HCT116 (cell line): ENCODE measurements around the gene TMEM181. TPM values are rescaled to one million over a fixed set of nuclear protein-coding genes. Genes with fewer than 3 reads are reported as not detected.
"Not testable (repeated sequence)": the region's sequence is repeated elsewhere in the genome, so short reads cannot be mapped to it uniquely, and the experiment has no call there.

Experiments used
- ATAC-seq: fragments of 200-7000 bp; cut with Tn5 transposase; 2 replicates; pipeline ENCODE4 v1.9.1; 2020; ENCODE audit warnings: mild to moderate bottlenecking, moderate library complexity
- BruUV-seq: library from RNA; stranded (reverse); fragments of 400-500 nt; replicated peaks from 2 replicates; lab custom pipeline; 2021; lab: Mats Ljungman, UMichigan
- CTCF ChIA-PET: fragments of 300-600 bp; sonication (Branson Sonifier 250); formaldehyde crosslinking; loops from one replicate; lab custom pipeline; 2021; ENCODE audit warnings: antibody characterized with exemption; lab: Charles Lee
- POLR2A ChIA-PET: fragments of 300-600, 350-600 bp; sonication (Branson Sonifier 250); formaldehyde crosslinking; loops from one replicate; lab custom pipeline; 2021; ENCODE audit warnings: antibody characterized with exemption; lab: Charles Lee
- RAD21 ChIA-PET, 2 experiments: fragments of 300-600 bp; sonication (Branson Sonifier 250); formaldehyde crosslinking; loops; one replicate each; lab custom pipeline; 2023; ENCODE audit warnings: low total read pairs in 2 of 2; ENCODE audit not compliant: uncharacterized antibody in 2 of 2, unreplicated experiment in 2 of 2, low non-redundant PET in 1 of 2; lab: Charles Lee
- DNase-seq: peaks from one replicate; pipeline ENCODE4 v3.0.0-alpha.2; 2010; ENCODE audit warnings: low read depth, low spot score
- H2AFZ ChIP-seq: fragments of 200-600 bp; shearing (Covaris generic), sonication (generic); 2 replicates; pipeline ENCODE4 v1.6.1; 2017; ENCODE audit warnings: low read depth, mixed run types, mixed read lengths, antibody characterized with exemption, low read length; ENCODE audit not compliant: poor library complexity, severe bottlenecking
- H3K27ac ChIP-seq: 2 replicates; pipeline ENCODE4 v1.5.1; 2012; ENCODE audit warnings: low read depth, low read length
- H3K27me3 ChIP-seq: fragments of 200-600 bp; sonication (generic); 2 replicates; pipeline ENCODE4 v1.6.1; 2016; ENCODE audit warnings: mixed run types, low read length, mixed read lengths; ENCODE audit not compliant: insufficient read depth
- H3K36me3 ChIP-seq, 2 experiments: fragments of 200-500 bp in 1 of 2; fragments of 200-600 bp in 1 of 2; sonication (Bioruptor generic) in 1 of 2; sonication (generic) in 1 of 2; 2 replicates each; pipeline versions ENCODE4 v1.5.1 to v1.6.1; 2014 to 2016; ENCODE audit warnings: low read length in 2 of 2, inconsistent platforms in 1 of 2, mixed read lengths in 1 of 2, mixed run types in 1 of 2; ENCODE audit not compliant: insufficient read depth in 2 of 2, control insufficient read depth in 1 of 2
- H3K4me1 ChIP-seq, 2 experiments: fragments of 200-600 bp in 1 of 2; sonication (generic) in 1 of 2; 2 replicates each; pipeline versions ENCODE4 v1.5.1 to v1.6.1; 2012 to 2017; ENCODE audit warnings: low read length in 2 of 2, inconsistent platforms in 1 of 2, mild to moderate bottlenecking in 1 of 2, mixed read lengths in 1 of 2, mixed run types in 1 of 2, moderate library complexity in 1 of 2; ENCODE audit not compliant: insufficient read depth in 2 of 2, control insufficient read depth in 1 of 2
- H3K4me2 ChIP-seq: fragments of 200-600 bp; sonication (generic); 2 replicates; pipeline ENCODE4 v1.6.1; 2017; ENCODE audit warnings: mixed run types, low read length, mixed read lengths
- H3K4me3 ChIP-seq, 2 experiments: fragments of 200-600 bp in 1 of 2; sonication (generic) in 1 of 2; replicated peaks in 1 of 2; 2 replicates each; pipeline ENCODE4 v1.5.1; 2011 to 2016; ENCODE audit warnings: low read length in 2 of 2, control low read depth in 1 of 2, low read depth in 1 of 2, mild to moderate bottlenecking in 1 of 2, mixed read lengths in 1 of 2, mixed run types in 1 of 2
- H3K79me2 ChIP-seq: fragments of 200-600 bp; sonication (generic); 2 replicates; pipeline ENCODE4 v1.6.1; 2017; ENCODE audit warnings: mild to moderate bottlenecking, mixed run types, low read length, moderate library complexity, mixed read lengths; ENCODE audit not compliant: insufficient read depth
- H3K9ac ChIP-seq: fragments of 200-600 bp; sonication (generic); 2 replicates; pipeline ENCODE4 v1.6.1; 2016; ENCODE audit warnings: low read length, mixed read lengths
- H3K9me2 ChIP-seq: fragments of 200-600 bp; sonication (generic), shearing (Covaris generic); 2 replicates; pipeline ENCODE4 v1.6.1; 2017; ENCODE audit warnings: mixed run types, mild to moderate bottlenecking, moderate library complexity; ENCODE audit not compliant: insufficient read depth
- H3K9me3 ChIP-seq, 2 experiments: fragments of 200-500 bp in 1 of 2; fragments of 200-600 bp in 1 of 2; sonication (Bioruptor generic) in 1 of 2; sonication (generic) in 1 of 2; 2 replicates each; pipeline ENCODE4 v1.6.1; 2014 to 2017; ENCODE audit warnings: low read length in 2 of 2, mixed read lengths in 2 of 2, inconsistent platforms in 1 of 2, low read depth in 1 of 2, mild to moderate bottlenecking in 1 of 2, mixed run types in 1 of 2, moderate library complexity in 1 of 2; ENCODE audit not compliant: control insufficient read depth in 1 of 2, insufficient read depth in 1 of 2
- H4K20me1 ChIP-seq: fragments of 200-600 bp; sonication (generic), shearing (Covaris generic); 2 replicates; pipeline ENCODE4 v1.6.1; 2017; ENCODE audit warnings: mixed run types, mild to moderate bottlenecking, moderate library complexity; ENCODE audit not compliant: insufficient read depth
- JUND ChIP-seq: IDR thresholded peaks from 2 replicates; pipeline ENCODE4 v1.6.1; 2012
- YY1 ChIP-seq: IDR thresholded peaks from 2 replicates; pipeline ENCODE4 v1.6.1; 2011; ENCODE audit warnings: low read length, low read depth, moderate library complexity, mild to moderate bottlenecking; ENCODE audit not compliant: insufficient replicate concordance; ENCODE audit errors: extremely low read depth
- intact Hi-C: fragments of 100-400 bp; cut with micrococcal nuclease; formaldehyde crosslinking; loops from 2 replicates; pipeline ENCODE4 v1.10.0; 2022
- total RNA-seq: library from RNA; stranded (reverse); gene quantifications from one replicate; pipeline ENCODE4 v1.2.1, GENCODE V29; 2021; ENCODE audit not compliant: unreplicated experiment
- TF ChIP-seq, protein P1 (sequence below): IDR thresholded peaks from 2 replicates; pipeline ENCODE4 v1.6.1; 2012; ENCODE audit warnings: low read depth
- TF ChIP-seq, protein P2 (sequence below): IDR thresholded peaks from 2 replicates; pipeline ENCODE4 v1.6.1; 2012

TMEM181 gene
- total RNA-seq, 1 experiment from 2014 or later: 34.4 TPM

DNA sequence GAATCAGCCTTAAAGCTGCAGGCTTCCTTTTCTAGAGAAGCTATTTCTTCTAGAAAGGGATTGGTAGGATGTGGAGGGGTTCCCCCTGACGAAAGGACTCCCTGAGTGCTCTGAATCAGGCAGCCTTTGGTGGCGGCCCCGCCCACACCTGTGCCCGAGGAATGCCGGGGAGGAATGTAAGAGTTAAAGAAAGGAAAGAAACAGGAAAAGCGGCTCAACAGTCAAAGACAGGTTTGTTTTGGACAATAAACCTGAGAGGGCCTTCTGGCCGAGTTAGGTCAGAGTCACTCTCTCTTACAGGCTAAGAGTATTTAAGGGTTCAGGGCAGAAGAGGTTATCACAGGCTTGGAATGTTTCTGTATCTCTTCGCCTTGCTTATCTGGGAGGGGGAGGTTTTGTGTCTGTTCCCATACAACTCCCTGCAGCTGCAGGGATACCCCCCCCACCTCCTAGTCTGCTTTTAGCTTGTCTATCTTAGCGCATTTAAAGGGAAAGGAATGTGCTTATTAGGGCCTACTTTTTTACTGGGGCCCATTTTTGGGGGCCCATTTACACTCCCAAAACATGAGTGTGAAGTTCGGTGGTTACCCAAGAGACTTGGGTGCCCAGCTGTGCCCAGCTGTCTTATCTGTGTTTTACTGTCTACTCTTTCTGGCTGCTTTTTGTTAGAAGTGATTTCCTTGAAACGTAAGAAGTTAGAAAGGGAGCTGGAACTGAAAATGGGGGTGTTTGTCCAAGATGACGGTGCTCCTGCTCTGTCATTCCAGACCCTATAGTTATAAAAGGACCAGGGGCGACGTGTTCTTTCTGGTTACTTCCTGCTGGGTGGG, 51.9 kb downstream of the TMEM181 start:
- Histone ChIP-seq H3K27me3 (no peaks in the 10 kb centered on the region), H3K9me3 (no peaks in the 10 kb centered on the region), H2AFZ (no peak overlapping the region), H3K36me3 (peaks cover 22 to 47% of the 10 kb centered on the region in 2 experiments; a peak in 3 of 4 replicates), H3K4me1 (peaks cover 0 to 5% of the 10 kb centered on the region in 2 experiments; a peak in 1 of 4 replicates), H3K9ac (no peak overlapping the region), H3K9me2 (no peaks in the 10 kb centered on the region), H4K20me1 (peaks cover 5% of the 10 kb centered on the region; the same call in 1 of the 2 replicates), H3K4me3 (no peak overlapping the region), H3K4me2 (no peak overlapping the region), H3K27ac (no peak overlapping the region), H3K79me2 (peaks cover 17% of the 10 kb centered on the region)
- intact Hi-C loops: no loop called here
- DNase-seq (no peak), ATAC-seq (no peak)
- BruUV-seq: no TSS peak
- TF ChIP-seq, protein P1, sequence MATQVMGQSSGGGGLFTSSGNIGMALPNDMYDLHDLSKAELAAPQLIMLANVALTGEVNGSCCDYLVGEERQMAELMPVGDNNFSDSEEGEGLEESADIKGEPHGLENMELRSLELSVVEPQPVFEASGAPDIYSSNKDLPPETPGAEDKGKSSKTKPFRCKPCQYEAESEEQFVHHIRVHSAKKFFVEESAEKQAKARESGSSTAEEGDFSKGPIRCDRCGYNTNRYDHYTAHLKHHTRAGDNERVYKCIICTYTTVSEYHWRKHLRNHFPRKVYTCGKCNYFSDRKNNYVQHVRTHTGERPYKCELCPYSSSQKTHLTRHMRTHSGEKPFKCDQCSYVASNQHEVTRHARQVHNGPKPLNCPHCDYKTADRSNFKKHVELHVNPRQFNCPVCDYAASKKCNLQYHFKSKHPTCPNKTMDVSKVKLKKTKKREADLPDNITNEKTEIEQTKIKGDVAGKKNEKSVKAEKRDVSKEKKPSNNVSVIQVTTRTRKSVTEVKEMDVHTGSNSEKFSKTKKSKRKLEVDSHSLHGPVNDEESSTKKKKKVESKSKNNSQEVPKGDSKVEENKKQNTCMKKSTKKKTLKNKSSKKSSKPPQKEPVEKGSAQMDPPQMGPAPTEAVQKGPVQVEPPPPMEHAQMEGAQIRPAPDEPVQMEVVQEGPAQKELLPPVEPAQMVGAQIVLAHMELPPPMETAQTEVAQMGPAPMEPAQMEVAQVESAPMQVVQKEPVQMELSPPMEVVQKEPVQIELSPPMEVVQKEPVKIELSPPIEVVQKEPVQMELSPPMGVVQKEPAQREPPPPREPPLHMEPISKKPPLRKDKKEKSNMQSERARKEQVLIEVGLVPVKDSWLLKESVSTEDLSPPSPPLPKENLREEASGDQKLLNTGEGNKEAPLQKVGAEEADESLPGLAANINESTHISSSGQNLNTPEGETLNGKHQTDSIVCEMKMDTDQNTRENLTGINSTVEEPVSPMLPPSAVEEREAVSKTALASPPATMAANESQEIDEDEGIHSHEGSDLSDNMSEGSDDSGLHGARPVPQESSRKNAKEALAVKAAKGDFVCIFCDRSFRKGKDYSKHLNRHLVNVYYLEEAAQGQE: no peak
- TF ChIP-seq JUND: no peak
- TF ChIP-seq YY1: no peak
- TF ChIP-seq, protein P2, sequence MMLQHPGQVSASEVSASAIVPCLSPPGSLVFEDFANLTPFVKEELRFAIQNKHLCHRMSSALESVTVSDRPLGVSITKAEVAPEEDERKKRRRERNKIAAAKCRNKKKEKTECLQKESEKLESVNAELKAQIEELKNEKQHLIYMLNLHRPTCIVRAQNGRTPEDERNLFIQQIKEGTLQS: no peak
- ChIA-PET POLR2A (no interaction called here), CTCF (interaction anchor here (1.2 kb wide), 1 partner anchor 391 kb away, joined by 3 read pairs; no protein-coding TSS in a partner anchor), RAD21 (no interaction called here)

DNA sequence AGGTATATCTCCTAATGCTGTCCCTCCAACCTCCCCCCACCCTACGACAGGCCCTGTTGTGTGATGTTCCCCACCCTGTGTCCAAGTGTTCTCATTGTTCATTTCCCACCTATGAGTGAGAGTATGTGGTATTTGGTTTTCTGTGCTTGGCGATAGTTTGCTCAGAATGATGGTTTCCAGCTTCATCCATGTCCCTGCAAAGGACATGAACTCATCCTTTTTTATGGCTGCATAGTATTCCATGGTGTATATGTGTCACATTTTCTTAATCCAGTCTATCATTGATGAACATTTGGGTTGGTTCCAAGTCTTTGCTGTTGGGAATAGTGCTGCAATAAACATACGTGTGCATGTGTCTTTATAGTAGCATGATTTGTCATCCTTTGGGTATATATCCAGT, 54.7 kb downstream of the TMEM181 start:
- H3K4me1 ChIP-seq, H3K27ac ChIP-seq, H2AFZ ChIP-seq, RAD21 ChIA-PET, CTCF ChIA-PET, ATAC-seq, BruUV-seq, H3K4me3 ChIP-seq, H3K4me2 ChIP-seq, intact Hi-C loops, H3K9ac ChIP-seq, H3K9me3 ChIP-seq, H3K27me3 ChIP-seq, H3K9me2 ChIP-seq, DNase-seq, H4K20me1 ChIP-seq: not testable (repeated sequence)
- Histone ChIP-seq H3K79me2 (peaks cover 17% of the 10 kb centered on the region), H3K36me3 (peaks cover 14 to 33% of the 10 kb centered on the region in 2 experiments; a peak in 3 of 4 replicates)
- POLR2A ChIA-PET: interaction anchor here (0.6 kb wide), 1 partner anchor 11 kb away, joined by 5 read pairs; no protein-coding TSS in a partner anchor

DNA sequence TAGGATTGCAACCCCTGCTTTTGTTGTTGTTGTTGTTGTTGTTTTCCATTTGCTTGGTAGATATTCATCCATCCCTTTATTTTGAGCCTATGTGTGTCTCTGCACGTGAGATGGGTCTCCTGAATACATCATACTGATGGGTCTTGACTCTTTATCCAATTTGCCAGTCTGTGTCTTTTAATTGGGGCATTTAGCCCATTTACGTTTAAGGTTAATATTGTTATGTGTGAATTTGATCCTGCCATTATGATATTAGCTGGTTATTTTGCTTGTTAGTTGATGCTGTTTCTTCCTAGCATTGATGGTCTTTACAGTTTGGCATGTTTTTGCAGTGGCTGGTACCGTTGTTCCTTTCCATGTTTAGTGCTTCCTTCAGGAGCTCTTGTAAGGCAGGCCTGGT, 58.4 kb downstream of the TMEM181 start:
- POLR2A ChIA-PET, H3K27me3 ChIP-seq, H4K20me1 ChIP-seq, H2AFZ ChIP-seq, RAD21 ChIA-PET, H3K4me1 ChIP-seq, BruUV-seq, DNase-seq, H3K4me3 ChIP-seq, H3K27ac ChIP-seq, intact Hi-C loops, H3K9ac ChIP-seq, H3K9me3 ChIP-seq, ATAC-seq, H3K9me2 ChIP-seq, CTCF ChIA-PET, H3K4me2 ChIP-seq: not testable (repeated sequence)
- Histone ChIP-seq H3K79me2 (peaks cover 15% of the 10 kb centered on the region), H3K36me3 (peaks cover 14 to 20% of the 10 kb centered on the region in 2 experiments)
